Liver (tissue), 3 donors: ENCODE results near the gene PLEKHA3.

ENCODE experiments used
- EGR1 ChIP-seq, 2 donors: IDR thresholded peaks; 2 replicates each; pipeline ENCODE4 v1.6.1; 2016 to 2018; ENCODE audit warnings: antibody characterized with exemption in 2 of 2, low read depth in 2 of 2
- FOXA1 ChIP-seq: IDR thresholded peaks from 2 replicates; pipeline ENCODE4 v1.6.1; 2016; ENCODE audit warnings: antibody characterized with exemption
- HNF4A ChIP-seq, 2 donors: conservative IDR thresholded peaks; 2 replicates each; pipeline ENCODE4 v1.6.1; 2016; ENCODE audit warnings: antibody characterized with exemption in 2 of 2, mild to moderate bottlenecking in 2 of 2
- JUND ChIP-seq, 2 donors: IDR thresholded peaks; 2 replicates each; pipeline ENCODE4 v1.6.1; 2016; ENCODE audit warnings: antibody characterized with exemption in 2 of 2
- TF ChIP-seq, protein P1 (sequence below): fragments of 150-350 bp; IDR thresholded peaks from 2 replicates; pipeline ENCODE4 v1.5.1; 2017; ENCODE audit warnings: improper control_type of control experiment, low read depth, low read length; ENCODE audit not compliant: missing input control
- TF ChIP-seq, protein P2 (sequence below): IDR thresholded peaks from 2 replicates; pipeline ENCODE4 v1.6.1; 2016; ENCODE audit warnings: antibody characterized with exemption
- TF ChIP-seq, protein P3 (sequence below): IDR thresholded peaks from 2 replicates; pipeline ENCODE4 v1.6.1; 2016; ENCODE audit warnings: antibody characterized with exemption
- TF ChIP-seq, protein P4 (sequence below): IDR thresholded peaks from 2 replicates; pipeline ENCODE4 v1.6.1; 2016; ENCODE audit warnings: antibody characterized with exemption, mild to moderate bottlenecking
- TF ChIP-seq, protein P5 (sequence below): IDR thresholded peaks from 2 replicates; pipeline ENCODE4 v1.6.1; 2016; ENCODE audit warnings: antibody characterized with exemption
- donor health status: healthy.
- donor health status: healthy.

DNA sequence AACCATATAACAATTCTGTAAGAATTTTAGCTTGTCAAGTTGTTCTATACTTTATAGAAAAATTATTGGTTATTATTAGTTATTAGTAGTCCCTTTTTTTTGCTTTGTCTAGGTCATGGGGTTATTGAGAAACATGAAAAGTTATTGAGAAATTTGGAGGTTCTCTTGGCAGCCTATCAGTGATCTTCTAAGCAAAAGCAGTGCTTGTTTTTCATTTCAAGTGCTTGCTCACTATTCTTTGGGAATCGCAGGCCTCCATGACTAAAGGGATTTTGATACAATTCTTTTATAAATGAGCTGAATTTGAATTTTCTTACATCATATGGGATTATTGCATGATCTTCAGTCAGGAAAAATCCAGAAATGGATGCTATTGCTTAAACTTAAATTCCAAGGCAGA is 25.8 kb downstream of the PLEKHA3 start:
- no peak for TF ChIP-seq JUND (IDR thresholded peaks at IDR 0.05)
- TF ChIP-seq HNF4A (conservative IDR thresholded peaks at IDR 0.05), result no peak
- TF ChIP-seq, protein P1, sequence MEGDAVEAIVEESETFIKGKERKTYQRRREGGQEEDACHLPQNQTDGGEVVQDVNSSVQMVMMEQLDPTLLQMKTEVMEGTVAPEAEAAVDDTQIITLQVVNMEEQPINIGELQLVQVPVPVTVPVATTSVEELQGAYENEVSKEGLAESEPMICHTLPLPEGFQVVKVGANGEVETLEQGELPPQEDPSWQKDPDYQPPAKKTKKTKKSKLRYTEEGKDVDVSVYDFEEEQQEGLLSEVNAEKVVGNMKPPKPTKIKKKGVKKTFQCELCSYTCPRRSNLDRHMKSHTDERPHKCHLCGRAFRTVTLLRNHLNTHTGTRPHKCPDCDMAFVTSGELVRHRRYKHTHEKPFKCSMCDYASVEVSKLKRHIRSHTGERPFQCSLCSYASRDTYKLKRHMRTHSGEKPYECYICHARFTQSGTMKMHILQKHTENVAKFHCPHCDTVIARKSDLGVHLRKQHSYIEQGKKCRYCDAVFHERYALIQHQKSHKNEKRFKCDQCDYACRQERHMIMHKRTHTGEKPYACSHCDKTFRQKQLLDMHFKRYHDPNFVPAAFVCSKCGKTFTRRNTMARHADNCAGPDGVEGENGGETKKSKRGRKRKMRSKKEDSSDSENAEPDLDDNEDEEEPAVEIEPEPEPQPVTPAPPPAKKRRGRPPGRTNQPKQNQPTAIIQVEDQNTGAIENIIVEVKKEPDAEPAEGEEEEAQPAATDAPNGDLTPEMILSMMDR, result no peak
- TF ChIP-seq, protein P2, sequence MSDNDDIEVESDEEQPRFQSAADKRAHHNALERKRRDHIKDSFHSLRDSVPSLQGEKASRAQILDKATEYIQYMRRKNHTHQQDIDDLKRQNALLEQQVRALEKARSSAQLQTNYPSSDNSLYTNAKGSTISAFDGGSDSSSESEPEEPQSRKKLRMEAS, result no peak
- no peak for TF ChIP-seq EGR1 (IDR thresholded peaks at IDR 0.05; ENCODE audit: low read depth in 2 of 2)
- TF ChIP-seq, protein P3, sequence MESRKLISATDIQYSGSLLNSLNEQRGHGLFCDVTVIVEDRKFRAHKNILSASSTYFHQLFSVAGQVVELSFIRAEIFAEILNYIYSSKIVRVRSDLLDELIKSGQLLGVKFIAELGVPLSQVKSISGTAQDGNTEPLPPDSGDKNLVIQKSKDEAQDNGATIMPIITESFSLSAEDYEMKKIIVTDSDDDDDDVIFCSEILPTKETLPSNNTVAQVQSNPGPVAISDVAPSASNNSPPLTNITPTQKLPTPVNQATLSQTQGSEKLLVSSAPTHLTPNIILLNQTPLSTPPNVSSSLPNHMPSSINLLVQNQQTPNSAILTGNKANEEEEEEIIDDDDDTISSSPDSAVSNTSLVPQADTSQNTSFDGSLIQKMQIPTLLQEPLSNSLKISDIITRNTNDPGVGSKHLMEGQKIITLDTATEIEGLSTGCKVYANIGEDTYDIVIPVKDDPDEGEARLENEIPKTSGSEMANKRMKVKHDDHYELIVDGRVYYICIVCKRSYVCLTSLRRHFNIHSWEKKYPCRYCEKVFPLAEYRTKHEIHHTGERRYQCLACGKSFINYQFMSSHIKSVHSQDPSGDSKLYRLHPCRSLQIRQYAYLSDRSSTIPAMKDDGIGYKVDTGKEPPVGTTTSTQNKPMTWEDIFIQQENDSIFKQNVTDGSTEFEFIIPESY, result no peak
- TF ChIP-seq FOXA1, result no peak
- TF ChIP-seq, protein P4, sequence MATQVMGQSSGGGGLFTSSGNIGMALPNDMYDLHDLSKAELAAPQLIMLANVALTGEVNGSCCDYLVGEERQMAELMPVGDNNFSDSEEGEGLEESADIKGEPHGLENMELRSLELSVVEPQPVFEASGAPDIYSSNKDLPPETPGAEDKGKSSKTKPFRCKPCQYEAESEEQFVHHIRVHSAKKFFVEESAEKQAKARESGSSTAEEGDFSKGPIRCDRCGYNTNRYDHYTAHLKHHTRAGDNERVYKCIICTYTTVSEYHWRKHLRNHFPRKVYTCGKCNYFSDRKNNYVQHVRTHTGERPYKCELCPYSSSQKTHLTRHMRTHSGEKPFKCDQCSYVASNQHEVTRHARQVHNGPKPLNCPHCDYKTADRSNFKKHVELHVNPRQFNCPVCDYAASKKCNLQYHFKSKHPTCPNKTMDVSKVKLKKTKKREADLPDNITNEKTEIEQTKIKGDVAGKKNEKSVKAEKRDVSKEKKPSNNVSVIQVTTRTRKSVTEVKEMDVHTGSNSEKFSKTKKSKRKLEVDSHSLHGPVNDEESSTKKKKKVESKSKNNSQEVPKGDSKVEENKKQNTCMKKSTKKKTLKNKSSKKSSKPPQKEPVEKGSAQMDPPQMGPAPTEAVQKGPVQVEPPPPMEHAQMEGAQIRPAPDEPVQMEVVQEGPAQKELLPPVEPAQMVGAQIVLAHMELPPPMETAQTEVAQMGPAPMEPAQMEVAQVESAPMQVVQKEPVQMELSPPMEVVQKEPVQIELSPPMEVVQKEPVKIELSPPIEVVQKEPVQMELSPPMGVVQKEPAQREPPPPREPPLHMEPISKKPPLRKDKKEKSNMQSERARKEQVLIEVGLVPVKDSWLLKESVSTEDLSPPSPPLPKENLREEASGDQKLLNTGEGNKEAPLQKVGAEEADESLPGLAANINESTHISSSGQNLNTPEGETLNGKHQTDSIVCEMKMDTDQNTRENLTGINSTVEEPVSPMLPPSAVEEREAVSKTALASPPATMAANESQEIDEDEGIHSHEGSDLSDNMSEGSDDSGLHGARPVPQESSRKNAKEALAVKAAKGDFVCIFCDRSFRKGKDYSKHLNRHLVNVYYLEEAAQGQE, result no peak
- TF ChIP-seq, protein P5, sequence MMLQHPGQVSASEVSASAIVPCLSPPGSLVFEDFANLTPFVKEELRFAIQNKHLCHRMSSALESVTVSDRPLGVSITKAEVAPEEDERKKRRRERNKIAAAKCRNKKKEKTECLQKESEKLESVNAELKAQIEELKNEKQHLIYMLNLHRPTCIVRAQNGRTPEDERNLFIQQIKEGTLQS, result no peak
